ENCODE measurements around the gene GIGYF1. TPM values are rescaled to one million over a fixed set of nuclear protein-coding genes. Genes with fewer than 3 reads are reported as not detected.

GIGYF1 gene
- total and polyA plus RNA-seq, 9 donors: 7.0 to 93.0 (median 56.1) TPM

GRCh38 chr7:100685631-100686145 is 8.4 kb downstream of the GIGYF1 start:
- Histone ChIP-seq H3K9me3 (no peaks in the 10 kb centered on the region), H3K27me3 (no peaks in the 10 kb centered on the region), H3K4me3 (no peak overlapping the region), H3K27ac (no peak overlapping the region), H3K4me1 (ENCODE audit: insufficient read depth) (peaks cover 4% of the 10 kb centered on the region), H3K36me3 (no peaks in the 10 kb centered on the region)
- 83 to 86% (median 84%) methylated on average over 17 of the region's 17 CpGs for WGBS, 3 donors
- TF ChIP-seq EP300 (IDR thresholded peaks at IDR 0.05) (no peak), CTCF (IDR thresholded peaks at IDR 0.05) (no peak), POLR2A (IDR thresholded peaks at IDR 0.05) (no peak)
- intact Hi-C loops (cut with DNase I): loop anchor here in 2 of 4 donors (5.0 kb wide), 2 partner anchors 113 to 123 kb away; partner anchors contain the start of gene SAP25 (in 1 of the 2)
- DNase-seq: no peak

GRCh38 chr7:100685049-100685605 is 8.9 kb downstream of the GIGYF1 start:
- no peak for TF ChIP-seq EP300 (IDR thresholded peaks at IDR 0.05)
- WGBS, 3 donors: 78 to 85% (median 85%) methylated on average over 18 of the region's 18 CpGs
- intact Hi-C loops (cut with DNase I): loop anchor here in 2 of 4 donors (5.0 kb wide), 2 partner anchors 113 to 123 kb away; partner anchors contain the start of gene SAP25 (in 1 of the 2)
- no peak for DNase-seq
- H3K36me3 ChIP-seq: no peaks in the 10 kb centered on the region
- no peak overlapping the region for H3K27ac ChIP-seq
- H3K27me3 ChIP-seq: no peaks in the 10 kb centered on the region
- H3K4me3 ChIP-seq: no peak overlapping the region
- H3K4me1 ChIP-seq (ENCODE audit: insufficient read depth): peaks cover 4% of the 10 kb centered on the region
- H3K9me3 ChIP-seq: no peaks in the 10 kb centered on the region

- intact Hi-C loops (cut with DNase I): loop anchor here in 3 of 4 donors (5.0 kb wide), 4 partner anchors 102 to 202 kb away; partner anchors contain the start of genes NYAP1 (in 1 of the 3) and SAP25 (in 1 of the 3)
Observed at GRCh38 chr7:100684534-100685042, 9.5 kb downstream of the GIGYF1 start.

GRCh38 chr7:100683659-100684533 is 10.2 kb downstream of the GIGYF1 start:
- Histone ChIP-seq H3K27ac (no peak overlapping the region), H3K4me3 (no peak overlapping the region), H3K4me1 (ENCODE audit: insufficient read depth) (no peaks in the 10 kb centered on the region), H3K27me3 (no peaks in the 10 kb centered on the region), H3K36me3 (no peaks in the 10 kb centered on the region), H3K9me3 (no peaks in the 10 kb centered on the region)
- TF ChIP-seq POLR2A (IDR thresholded peaks at IDR 0.05): no peak
- no peak for TF ChIP-seq CTCF (IDR thresholded peaks at IDR 0.05)
- no peak for TF ChIP-seq EP300 (IDR thresholded peaks at IDR 0.05)
- intact Hi-C loops (cut with DNase I): loop anchor here in 1 of 4 donors (5.0 kb wide), 2 partner anchors 102 to 202 kb away; partner anchors contain the start of gene NYAP1
- WGBS, 3 donors: 88 to 89% (median 88%) methylated on average over 29 to 37 of the region's 37 CpGs
- DNase-seq: peak in 1 of 5 donors; percentile 43

More at GRCh38 chr7:100684534-100685042, 9.5 kb downstream of the GIGYF1 start:
- no peak for DNase-seq
- no peaks in the 10 kb centered on the region for H3K27me3 ChIP-seq
- TF ChIP-seq CTCF (IDR thresholded peaks at IDR 0.05): no peak
- no peak for TF ChIP-seq EP300 (IDR thresholded peaks at IDR 0.05)
- no peak for TF ChIP-seq POLR2A (IDR thresholded peaks at IDR 0.05)
- peaks cover 3% of the 10 kb centered on the region for H3K4me1 ChIP-seq (ENCODE audit: insufficient read depth)
- no peaks in the 10 kb centered on the region for H3K9me3 ChIP-seq
- 85 to 89% (median 86%) methylated on average over 16 of the region's 16 CpGs for WGBS, 3 donors
- no peak overlapping the region for H3K27ac ChIP-seq
- no peak overlapping the region for H3K4me3 ChIP-seq
- H3K36me3 ChIP-seq: no peaks in the 10 kb centered on the region
